ENCODE data around the gene POLRMT. TPM values are rescaled to one million over a fixed set of nuclear protein-coding genes. Genes with fewer than 3 reads are reported as not detected.

Gene POLRMT
- total RNA-seq, 4 donors from 2014 or later: 17.3 to 33.8 (median 30.1) TPM

GRCh38 chr19:648904-649801, 15.8 kb upstream of the POLRMT start:
- no peak for TF ChIP-seq CTCF (IDR thresholded peaks at IDR 0.05)
- DNase-seq (ENCODE audit: low spot score) (no peak), ATAC-seq (ENCODE audit: low FRiP score) (no peak)

GRCh38 chr19:648305-648704, 15.0 kb upstream of the POLRMT start:
- TF ChIP-seq CTCF (IDR thresholded peaks at IDR 0.05): no peak
- no peak for DNase-seq (ENCODE audit: low spot score)
- no peak for ATAC-seq (ENCODE audit: low FRiP score)

GRCh38 chr19:647566-648284, 14.4 kb upstream of the POLRMT start:
- DNase-seq (ENCODE audit: low spot score) (no peak), ATAC-seq (ENCODE audit: low FRiP score) (no peak)
- no peak for TF ChIP-seq CTCF (IDR thresholded peaks at IDR 0.05)

GRCh38 chr19:646779-647565, 13.6 kb upstream of the POLRMT start:
- DNase-seq (ENCODE audit: low spot score) (no peak), ATAC-seq (ENCODE audit: low FRiP score) (no peak)
- no peak for TF ChIP-seq CTCF (IDR thresholded peaks at IDR 0.05)

GRCh38 chr19:645912-646778, 12.8 kb upstream of the POLRMT start:
- TF ChIP-seq CTCF (IDR thresholded peaks at IDR 0.05): no peak
- DNase-seq (ENCODE audit: low spot score) (no peak), ATAC-seq (ENCODE audit: low FRiP score) (no peak)

- ATAC-seq (ENCODE audit: low FRiP score) (no peak), DNase-seq (ENCODE audit: low spot score) (no peak)
- TF ChIP-seq CTCF (IDR thresholded peaks at IDR 0.05): no peak
These were observed 11.5 kb upstream of the POLRMT start for GRCh38 chr19:644789-645188.

All from omental fat pad (tissue), 4 donors.